Ureter (tissue), 1 donor: ENCODE data around the gene SV2B. TPM values are rescaled to one million over a fixed set of nuclear protein-coding genes. Genes with fewer than 3 reads are reported as not detected.
"Not testable (repeated sequence)": the region's sequence is repeated elsewhere in the genome, so short reads cannot be mapped to it uniquely, and the experiment has no call there.

ENCODE experiments used
- DNase-seq: peaks from one replicate; pipeline ENCODE4 v3.0.0-alpha.2; 2020; ENCODE audit warnings: low spot score
- total RNA-seq: library from RNA; stranded (reverse); gene quantifications from one replicate; pipeline ENCODE4 v1.2.4, GENCODE V29; 2023
- donor health status: DM: yes; HTN: yes; CAD: no.

Gene SV2B
- total RNA-seq, 1 donor from 2014 or later: 2.3 TPM

DNA sequence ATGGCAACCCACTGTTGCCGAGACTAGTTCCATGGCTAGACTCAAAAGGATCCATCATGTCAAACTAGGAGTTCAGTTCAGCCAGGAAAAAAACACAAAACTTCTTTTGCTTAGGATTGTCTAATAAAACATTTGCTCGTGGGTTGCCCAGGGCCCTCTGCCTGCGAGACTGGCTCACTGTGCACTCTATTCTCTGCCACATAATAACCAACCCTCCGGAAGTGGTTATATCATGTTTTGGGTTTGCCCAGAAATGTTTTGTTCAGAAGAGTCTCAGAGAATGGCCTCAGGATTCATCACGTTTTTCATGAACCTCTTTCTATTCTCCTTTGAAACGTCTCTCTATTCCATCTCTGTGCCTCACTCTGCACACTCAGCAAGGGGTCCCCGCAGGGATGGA lies 216.1 kb downstream of the SV2B start:
- DNase-seq: no peak

DNA sequence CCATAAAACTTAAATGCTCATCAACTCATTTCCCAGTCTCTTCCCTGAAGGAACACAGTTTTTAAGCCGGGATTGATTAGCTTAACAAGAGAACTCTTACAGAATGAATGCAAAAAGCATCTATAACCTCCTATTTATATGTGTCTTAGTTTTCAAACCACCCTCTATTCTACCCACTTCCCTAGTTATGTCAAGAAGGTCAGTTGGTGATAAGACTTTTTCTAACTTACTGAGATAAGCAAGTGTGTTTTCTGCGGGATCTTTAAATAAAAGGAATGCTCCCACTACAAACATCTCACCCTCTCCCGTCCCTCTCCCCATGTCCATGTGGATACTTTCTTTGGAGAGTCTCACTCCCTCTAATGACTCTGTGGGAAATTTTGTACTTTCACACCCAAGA lies 218.5 kb downstream of the SV2B start:
- no peak for DNase-seq

DNA sequence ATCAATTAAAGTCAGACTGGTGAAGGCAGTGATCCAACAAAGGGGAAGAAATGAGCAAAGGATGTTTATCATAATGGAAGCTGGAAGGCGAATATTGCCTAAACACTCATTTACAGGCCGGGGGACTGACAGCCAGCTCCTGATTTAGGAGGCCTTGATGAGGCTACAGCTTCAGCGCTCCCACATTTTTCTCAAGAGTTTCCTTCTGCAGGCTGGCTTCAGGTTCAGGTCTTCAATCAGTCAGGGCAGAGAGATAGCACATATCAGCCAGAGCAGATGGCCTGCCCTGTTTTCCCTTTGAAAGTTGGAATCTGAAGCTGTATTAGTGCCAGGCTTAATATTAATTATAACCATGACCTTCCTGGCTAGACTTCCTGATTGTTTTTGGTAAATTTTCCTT lies 218.9 kb downstream of the SV2B start:
- no peak for DNase-seq

DNA sequence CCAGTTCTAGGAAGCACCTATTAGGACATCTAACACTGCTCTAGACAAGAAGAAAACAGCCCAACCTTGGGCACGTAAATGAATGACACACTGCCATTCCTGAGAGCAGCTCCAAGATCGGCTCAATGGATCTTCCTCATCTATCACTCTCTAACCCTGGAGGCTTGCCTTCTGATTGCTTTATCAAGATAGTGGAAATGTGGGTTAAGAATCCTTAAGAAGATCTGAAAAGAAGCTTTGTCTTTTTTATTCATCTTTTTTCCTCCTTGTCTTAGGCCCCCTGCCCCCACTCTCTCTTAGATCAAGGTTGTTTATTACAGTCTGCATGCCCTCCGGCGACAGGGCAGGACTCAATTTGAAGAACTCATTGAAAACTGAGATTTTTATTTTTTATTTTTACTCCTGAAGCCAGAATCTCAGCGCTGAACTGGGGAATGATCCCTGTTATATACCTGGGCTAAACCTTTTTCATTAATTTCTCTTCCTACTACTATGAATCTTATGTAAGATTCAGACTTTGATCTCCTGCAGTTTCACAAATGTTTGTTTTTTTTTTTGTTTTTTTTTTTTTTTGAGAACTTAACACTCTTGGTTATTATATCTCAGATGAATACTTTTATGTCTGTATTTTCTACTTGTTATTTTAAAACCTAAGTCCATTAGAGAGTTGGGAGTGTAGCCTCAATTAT lies 219.5 kb downstream of the SV2B start:
- DNase-seq: no peak

DNA sequence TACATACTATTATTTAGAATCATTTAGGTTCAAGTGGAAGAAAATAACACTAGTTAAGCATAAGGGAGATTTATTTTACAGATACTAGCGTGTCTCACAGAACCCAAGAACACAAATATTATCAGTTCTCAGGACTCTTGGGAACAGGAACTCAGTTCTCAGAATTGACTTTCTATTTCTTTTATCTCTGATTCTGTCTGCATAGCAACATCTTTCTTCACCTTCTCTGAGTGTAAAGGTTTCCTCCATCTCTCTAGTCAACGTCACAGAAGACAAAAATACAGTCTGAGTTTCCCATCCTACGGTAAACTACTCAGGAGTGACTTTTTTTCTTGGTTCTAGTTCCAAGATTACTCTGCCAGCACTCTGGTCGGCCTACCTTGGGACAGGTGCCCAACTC lies 220.0 kb downstream of the SV2B start:
- DNase-seq: no peak

DNA sequence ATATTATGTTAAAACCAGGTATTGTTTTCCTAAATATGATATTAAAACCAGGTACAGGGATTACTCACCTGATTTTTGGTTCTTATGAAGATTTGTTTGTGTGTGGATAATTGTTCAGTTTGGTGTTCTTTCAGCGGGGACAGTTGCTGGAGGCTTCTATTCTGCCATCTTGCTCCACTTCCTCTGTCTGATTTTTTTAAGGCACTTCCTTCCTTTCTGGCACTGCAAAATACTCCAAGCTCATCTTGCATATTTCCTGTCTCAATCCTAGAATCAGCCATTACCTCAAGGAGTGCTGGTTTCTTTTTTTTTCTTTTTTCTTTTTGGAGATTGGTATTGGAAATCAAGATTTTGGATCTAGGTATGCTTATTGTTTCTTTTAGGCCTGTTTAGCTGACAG lies 229.9 kb downstream of the SV2B start:
- DNase-seq: no peak

DNA sequence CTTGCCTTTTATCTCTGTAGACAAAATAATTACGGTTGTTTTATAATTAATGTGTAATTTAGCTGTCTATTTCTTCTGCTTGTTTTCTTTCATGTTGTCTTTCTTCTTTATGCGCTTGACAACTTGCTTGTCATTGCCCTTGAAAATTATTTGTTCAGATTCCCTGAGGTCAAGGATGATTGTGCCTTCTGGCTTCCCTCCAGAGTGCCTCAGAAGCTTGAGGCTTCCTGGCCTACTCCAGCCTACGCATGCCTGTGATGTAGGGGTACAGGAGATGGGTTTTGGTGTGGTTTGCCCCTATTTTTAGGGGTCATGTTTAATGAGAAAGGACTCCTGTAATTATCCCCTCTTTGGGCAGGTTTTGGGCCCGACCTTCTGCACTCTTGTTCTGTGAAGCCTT lies 231.5 kb downstream of the SV2B start:
- no peak for DNase-seq

DNA sequence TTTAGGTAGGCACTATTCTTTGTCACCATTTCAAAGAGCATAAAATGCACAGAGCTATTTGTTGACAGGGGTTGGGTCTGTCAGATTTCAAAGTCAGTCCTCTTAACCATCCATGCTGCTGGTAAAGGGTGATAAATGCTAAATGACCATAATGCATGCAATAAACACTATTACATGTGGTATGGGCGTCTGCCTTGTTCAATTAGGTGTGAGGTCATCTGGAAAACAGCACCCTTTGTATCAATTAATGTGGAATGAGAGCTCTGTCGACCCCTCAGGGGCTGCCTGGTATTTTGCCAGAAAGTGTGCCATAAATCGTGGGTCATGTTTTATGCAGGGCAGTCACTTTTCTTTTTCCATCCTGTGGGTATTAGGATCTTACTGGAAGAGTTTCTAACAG lies 235.6 kb downstream of the SV2B start:
- DNase-seq: no peak

DNA sequence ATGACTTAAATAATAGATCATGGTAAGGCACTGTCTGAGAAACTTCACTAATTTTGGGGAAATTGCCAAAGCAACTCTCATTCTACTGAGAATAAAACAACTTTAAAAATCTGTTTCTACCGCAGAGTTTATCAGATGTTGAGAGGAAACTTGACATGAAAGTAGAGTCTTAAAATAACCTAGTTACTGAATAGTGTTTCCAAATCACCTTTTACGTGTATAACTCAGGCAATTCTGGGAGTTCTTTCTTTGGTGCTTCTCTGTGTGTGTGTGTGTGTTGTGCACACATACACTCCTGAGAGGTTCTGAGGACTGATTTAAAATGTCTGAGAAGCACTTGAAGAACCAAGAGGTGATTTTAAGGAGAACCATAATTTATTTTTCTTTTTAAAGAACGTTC lies 236.6 kb downstream of the SV2B start:
- DNase-seq: no peak

DNA sequence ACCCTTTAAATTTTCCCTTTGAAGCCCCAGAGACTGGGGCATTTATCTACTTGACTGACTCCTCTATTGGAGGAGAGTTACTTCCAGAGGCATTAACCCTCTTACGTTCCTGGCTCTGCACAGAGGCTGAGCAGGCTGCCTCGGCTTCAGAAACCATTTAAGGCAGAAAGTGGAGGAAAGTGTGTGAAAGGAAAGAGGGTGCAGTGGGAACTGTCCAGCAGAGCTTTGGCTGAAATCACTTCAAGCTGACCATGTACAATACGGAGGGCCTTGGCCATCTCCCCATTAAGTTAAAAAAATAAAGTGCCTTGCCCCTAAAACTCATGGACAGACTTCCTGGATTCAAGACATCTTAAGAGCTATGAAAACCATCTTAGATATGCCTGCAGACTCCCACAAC lies 238.7 kb downstream of the SV2B start:
- no peak for DNase-seq

DNA sequence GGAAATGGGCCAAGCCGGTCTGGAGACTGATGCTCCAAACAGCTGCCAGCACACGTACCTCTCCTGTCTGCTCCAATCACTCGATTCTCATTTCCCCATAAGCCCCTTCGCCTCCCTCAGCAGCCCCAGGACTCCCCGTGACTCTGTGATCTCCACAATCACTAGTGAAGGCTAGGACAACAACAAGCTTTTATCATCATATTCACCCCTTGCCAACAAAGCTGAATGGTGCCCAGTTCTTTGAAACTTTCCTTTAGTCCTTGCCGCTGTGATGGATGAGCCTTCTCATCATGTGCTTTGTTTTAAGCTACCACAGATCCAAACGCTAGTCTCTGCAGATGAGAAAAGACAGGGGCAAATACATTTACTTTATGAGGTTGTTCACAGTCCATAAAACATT lies 242.0 kb downstream of the SV2B start:
- no peak for DNase-seq

DNA sequence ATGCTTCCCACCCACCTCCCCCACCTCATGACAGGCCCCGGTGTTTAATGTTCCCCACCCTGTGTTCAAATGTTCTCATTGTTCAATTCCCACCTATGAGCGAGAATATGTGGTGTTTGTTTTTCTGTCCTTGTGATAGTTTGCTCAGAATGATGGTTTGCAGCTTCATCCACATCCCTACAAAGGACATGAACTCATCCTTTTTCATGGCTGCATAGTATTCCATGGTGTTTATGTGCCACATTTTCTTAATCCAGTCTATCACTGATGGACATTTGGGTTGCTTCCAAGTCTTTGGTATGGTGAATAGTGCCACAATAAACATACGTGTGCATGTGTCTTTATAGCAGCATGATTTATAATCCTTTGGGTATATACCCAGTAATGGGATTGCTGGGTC lies 244.9 kb downstream of the SV2B start:
- not testable (repeated sequence) for DNase-seq

DNA sequence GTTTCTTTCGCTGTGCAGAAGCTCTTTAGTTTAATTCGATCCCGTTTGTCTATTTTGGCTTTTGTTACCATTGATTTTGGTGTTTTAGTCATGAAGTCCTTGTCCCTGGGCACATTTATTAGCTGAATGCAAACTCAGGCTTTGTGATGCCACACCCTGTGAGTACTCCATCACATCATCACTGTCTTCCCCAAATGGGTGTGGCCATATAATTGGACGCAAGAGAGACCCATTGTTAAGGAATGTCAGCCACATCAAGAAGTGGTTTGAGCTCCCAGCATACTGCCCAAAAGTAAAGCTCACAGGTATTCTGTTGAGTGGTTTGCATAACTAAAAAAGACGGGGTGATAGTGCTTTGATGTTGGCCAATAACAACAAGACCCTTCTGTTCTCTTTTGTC lies 245.7 kb downstream of the SV2B start:
- DNase-seq: no peak

DNA sequence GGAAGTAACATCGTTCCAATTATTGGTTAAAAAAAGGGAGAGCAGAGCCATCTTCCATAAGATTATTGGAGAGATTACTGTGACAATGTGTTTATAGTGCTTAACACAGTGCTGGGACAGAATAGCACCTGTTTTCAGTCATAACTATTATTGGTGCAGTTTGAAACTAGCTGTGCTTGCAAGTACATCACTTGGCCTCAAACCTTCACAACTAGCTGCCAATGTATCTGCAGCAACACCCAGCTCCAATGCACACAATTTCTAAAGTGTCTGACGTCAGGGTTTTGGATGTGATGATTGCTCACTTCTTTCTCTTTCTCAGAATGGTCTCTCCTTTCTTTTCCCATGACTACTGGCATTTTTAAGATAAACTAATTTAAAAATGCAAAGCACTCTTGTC lies 246.2 kb downstream of the SV2B start:
- no peak for DNase-seq

DNA sequence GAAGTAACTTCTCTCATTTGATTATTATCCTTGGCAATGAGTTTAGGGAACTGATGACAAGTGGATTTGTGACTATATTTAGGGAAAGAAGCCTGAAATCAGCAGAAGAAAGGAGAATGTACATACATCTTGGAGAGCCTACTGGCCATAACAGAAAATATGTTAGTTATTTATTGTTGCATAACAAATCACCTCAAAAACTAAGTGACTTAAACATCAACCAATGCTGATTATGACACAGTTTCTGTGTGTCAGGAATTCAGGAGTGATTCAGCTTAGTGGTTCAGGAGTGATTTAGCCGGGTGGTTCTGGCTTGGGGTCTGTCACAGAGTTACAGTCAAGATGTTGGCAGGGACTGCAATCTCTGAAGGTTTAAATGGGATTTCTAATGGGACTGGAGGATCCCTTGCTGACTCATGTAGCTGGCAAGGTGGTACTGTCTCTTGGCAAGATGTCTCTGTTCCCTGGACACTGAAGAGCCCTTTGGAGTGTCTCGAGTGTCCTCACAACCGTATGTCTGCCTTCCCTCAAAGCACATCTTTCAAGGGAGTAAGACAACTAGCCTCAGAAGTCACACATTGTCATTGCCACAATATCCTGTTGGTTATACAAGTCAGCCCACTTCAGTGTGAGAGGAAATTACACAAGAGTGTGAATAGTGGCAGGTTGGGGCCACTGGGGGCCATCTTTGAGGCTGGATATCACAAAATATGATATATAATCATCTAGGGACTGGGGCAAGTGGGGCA lies 248.9 kb downstream of the SV2B start:
- DNase-seq: no peak

Other genes starting within 250 kb of the SV2B start
- 41.3 TPM for gene FURIN, start 231.7 kb upstream of the SV2B start, total RNA-seq
- 36.2 TPM for gene FES, start 215.8 kb upstream of the SV2B start, total RNA-seq
- gene MAN2A2, start 197.0 kb upstream of the SV2B start, total RNA-seq: 58.5 TPM
- gene HDDC3, start 167.7 kb upstream of the SV2B start, total RNA-seq: 19.5 TPM
- gene UNC45A, start 165.0 kb upstream of the SV2B start, total RNA-seq: 77.0 TPM
- 13.2 TPM for gene RCCD1, start 145.4 kb upstream of the SV2B start, total RNA-seq
- gene PRC1, start 105.7 kb upstream of the SV2B start, total RNA-seq: 7.8 TPM
- 25.7 TPM for gene VPS33B, start 77.7 kb upstream of the SV2B start, total RNA-seq